GM19351 (cell line): ENCODE data around the gene KCNA5.

Source experiments
- ATAC-seq: cut with Tn5 transposase; IDR thresholded peaks from one replicate; pipeline ENCODE4 v1.9.1; 2021; ENCODE audit warnings: mild to moderate bottlenecking, moderate library complexity; ENCODE audit not compliant: unreplicated experiment

The KCNA5 gene

DNA sequence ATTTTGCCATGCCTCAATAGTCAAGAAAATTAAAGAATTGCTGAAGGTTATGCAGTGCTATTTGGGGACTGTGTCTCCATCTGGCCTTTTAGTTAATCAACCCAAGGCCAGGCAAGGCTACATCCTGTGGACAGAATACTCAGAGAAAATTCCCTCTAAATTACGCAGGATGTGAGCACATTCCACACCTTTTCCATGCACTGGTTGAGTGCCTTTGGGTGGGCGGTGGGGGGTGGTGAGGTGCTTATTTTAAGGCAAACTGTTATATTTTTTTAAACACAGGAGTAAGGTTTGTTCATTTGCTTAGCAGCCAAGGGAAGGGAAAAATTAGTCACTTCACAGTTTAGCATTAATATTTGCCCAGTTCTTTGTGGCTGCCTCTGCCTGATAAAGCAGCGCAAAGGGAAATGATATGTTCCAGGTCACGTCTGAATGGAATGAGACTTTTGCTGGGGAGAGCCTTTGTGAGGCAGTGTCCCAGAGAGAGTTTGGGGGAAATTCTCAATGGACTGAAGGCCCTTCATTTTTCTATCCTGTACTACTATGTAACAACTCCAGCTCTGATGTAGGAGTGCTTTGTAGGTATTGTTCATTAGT is 17.2 kb upstream of the KCNA5 start:
- no peak for ATAC-seq

GRCh38 chr12:5027046-5027821 is 16.4 kb upstream of the KCNA5 start:
- no peak for ATAC-seq

DNA sequence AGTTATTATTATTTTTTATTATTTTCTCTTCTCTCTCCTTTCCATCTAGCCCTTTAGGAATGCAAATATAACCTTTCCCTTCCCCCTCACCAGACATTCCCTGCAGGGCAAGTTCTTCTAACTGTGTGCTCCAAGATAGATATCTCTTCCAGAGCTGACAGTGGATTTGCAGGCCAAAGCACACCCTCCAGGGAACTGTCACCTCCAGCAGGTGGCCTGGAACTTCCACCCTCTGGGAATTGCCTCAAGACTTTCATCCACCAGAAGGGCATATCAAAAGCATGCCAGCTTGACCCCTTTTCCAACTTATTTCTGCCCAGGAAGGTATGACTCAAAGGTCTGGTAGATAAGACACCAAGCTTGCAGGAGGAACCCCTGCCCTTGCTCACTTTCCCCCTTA is 13.6 kb upstream of the KCNA5 start:
- no peak for ATAC-seq

GRCh38 chr12:5031242-5031641 is 12.4 kb upstream of the KCNA5 start:
- ATAC-seq: no peak

- ATAC-seq: no peak
These were observed 11.7 kb upstream of the KCNA5 start for GRCh38 chr12:5031958-5032357.

DNA sequence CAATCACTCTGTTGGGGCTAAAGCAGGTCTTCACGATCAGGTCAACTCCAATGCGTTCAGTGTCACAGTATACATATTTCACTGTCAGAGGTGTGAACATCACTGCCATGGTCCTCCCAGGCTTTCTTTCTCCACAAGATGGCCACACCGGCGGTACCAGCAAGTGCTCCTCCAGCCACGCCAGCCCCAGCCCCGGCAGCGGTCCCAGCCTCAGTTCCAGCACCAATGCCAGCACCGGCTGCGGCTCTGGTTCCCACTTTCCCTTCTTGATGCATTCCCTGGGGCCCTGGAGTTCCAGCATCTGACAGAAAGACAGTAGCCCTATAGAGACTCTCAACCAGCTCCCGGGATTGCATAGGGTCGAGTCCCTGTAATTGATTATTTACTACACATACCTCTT is 10.9 kb upstream of the KCNA5 start:
- ATAC-seq: no peak

DNA sequence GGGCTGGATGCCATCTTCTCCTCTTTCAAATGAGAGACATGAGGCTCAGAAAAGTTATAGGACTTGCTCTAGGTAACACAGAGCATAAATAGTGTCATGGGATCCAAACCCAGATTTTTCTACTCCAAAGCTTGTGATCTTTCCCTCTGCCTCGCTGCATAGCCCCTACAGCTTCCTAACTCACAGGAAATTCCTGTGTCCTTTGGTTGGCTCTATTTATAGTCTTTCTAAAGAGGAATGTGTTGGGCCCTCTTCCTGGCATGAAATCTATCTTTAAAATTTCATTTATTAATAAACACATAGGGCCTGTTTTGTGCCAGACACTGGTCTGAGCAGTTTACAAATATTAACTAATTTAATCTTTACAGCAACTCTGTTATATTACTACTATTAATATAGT is 9.8 kb upstream of the KCNA5 start:
- ATAC-seq: no peak

GRCh38 chr12:5034603-5035002 is 9.1 kb upstream of the KCNA5 start:
- no peak for ATAC-seq

- ATAC-seq: no peak
These were observed 8.1 kb upstream of the KCNA5 start for GRCh38 chr12:5035618-5036017.

DNA sequence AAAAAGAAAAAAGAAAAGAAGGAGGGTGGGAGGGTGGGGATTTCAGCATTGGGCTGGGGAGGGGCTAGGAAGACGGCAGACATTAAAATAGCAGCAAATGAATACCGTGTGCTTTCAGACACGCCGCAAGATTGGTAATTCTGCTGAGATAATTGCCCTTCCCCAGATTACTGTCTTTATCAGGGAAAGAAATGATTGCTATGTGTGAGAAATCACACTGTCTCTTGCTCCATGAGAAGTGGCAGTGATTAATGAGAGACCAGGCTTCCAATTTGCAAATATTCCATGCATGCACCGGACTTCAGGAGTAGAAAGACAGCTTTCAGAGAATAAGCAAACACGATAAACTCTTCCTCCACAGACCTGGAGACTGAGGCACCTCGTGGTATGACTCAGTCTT is 7.6 kb upstream of the KCNA5 start:
- no peak for ATAC-seq

DNA sequence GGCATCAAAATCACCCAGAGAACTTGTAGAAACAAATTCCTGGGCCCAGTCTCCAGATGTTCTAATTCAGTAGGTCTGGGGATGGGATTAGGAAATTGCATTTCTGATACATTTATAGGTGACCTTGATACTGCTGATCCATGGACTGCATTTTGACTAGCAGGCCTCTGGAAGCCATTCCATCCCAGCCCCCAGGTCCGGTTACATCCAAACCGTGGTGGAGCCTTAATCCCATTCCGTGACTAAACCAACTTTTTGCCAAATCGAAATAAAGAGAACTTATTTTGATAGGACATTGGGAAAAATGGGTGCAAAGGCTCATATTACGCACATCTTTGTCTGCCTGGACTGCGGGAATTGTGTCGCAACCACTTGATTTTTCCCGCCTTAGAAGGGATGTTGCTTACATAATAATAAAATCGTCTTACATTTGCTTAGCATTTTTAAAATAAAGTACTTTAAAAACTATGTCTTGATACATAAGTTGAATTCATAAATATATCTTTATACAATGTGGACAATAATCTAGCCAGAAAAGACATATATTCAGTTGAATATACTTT is 5.8 kb upstream of the KCNA5 start:
- no peak for ATAC-seq

DNA sequence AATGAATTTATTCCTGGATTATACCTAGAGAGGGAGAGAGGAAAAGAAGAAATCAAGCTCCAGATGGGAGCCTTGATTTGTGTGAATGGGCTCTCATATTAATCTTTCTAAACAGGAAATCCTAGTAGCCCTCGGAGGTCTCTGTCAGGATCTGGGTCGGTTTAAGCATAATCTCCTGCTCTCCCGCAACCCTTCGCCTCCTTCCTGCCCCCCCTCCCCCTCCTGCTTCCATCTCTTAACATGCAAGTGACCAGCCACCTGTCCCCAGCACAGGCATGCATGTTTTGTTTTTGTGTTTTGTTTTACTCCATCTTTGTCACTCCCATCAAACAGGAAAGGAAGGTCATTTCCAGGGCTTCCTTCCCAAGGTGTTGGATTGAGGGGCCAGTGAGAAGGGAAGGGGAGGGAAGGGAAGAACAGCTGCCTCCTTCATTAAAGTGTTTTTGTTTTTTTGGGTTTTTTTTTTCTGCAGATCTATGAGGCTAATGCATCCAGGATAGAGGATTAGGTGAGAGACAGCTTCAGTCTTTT is 4.8 kb upstream of the KCNA5 start:
- ATAC-seq: no peak

GRCh38 chr12:5039815-5040214 is 3.9 kb upstream of the KCNA5 start:
- no peak for ATAC-seq

GRCh38 chr12:5040368-5040767 is 3.3 kb upstream of the KCNA5 start:
- no peak for ATAC-seq

GRCh38 chr12:5044420-5045295 is 979 bp downstream of the KCNA5 start:
- ATAC-seq: no peak

GRCh38 chr12:5047094-5047493 is 3.4 kb downstream of the KCNA5 start:
- no peak for ATAC-seq

DNA sequence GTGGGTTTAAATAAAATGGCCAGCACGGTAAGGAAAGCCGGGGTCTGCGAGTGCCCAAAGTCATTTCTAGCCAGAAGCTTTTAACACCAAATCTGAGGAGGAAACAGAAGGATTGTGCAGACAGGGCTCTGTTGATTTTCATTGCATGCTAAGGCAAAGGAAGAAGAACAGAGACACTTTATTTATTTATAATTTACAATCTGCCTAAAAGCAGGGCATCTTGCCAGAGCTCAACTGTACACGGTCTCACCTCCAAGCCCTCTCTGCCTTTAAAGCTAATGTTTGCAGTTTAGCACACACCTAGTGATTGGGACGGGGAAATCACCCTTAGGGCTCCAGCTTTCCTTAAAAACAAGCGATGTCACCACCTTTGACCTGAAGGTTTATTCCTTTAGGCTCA is 4.0 kb downstream of the KCNA5 start:
- ATAC-seq: no peak

DNA sequence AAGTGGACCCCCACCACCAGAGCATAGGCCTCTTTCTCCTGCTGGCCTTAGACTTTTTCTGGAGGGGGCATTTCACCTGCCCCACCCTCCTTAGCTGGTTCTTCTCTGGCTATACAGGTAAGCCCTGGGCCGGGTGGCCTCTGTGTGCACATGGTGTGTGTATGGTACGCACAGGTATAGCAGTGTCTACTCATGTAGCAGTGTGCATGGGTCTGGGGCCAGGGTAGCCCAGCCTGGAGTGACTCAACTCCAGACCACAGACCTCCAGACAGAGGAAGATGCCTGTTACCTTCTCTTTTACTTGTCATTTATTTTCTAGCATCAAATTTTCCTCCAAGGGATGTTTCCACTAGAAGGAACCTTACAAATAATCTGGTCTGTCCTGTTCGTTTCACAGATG is 6.9 kb downstream of the KCNA5 start:
- ATAC-seq: no peak

DNA sequence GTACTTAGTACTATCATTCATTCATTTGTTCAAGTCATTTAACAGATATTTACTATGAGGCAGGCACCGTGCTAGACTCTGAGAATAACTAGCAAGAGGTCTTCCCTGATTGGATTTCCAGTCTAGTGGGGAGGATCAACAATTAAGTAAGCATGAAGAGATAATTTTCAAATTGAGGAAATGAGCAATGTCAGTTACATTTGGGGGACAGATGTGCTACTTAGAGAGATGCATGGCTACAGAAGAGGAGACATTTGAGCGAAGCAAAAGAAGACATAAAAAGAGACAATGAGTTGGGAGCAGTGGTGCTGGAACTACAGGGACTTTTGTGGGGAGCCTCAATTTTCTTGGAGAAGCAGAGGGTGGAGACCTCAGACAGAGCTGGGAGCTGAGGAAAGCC is 7.7 kb downstream of the KCNA5 start:
- ATAC-seq: no peak

DNA sequence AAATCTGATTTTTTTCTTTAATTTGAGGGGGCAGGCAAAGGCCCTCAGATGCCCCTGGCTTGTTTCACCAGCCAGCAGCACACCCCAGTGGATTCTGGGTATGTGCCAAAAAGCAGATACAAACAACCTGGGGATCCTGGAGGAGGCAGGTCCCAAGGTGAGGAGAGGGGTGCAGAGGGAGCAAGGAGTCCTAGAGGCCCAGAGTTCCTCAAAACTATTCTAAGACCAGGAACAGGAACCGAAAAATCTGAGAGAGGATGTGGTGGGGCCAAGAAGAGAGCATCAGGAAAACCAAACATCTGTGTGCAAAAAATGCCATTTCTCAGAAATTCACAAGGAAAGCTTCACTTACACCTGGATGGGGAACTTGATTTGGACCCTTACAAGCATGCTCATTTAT is 8.2 kb downstream of the KCNA5 start:
- ATAC-seq: no peak

GRCh38 chr12:5052348-5052747 is 8.7 kb downstream of the KCNA5 start:
- ATAC-seq: no peak
